Neural crest cell (in vitro differentiated cells): Measurements from ENCODE around the gene ANKRD45. TPM values are rescaled to one million over a fixed set of nuclear protein-coding genes. Genes with fewer than 3 reads are reported as not detected.
A peak's percentile ranks its signal among the peaks of the same experiment; 100 is the strongest.
"Not testable (repeated sequence)": the region's sequence is repeated elsewhere in the genome, so short reads cannot be mapped to it uniquely, and the experiment has no call there.

ENCODE experiments used
- DNase-seq: peaks from one replicate; pipeline ENCODE4 v3.0.0; 2021; ENCODE audit warnings: low read depth, mixed read lengths, low spot score
- H3K27ac Mint-ChIP-seq: one replicate; pipeline ENCODE4 v1.8.0; 2021; ENCODE audit warnings: mild to moderate bottlenecking, mixed read lengths; ENCODE audit not compliant: unreplicated experiment
- H3K27me3 Mint-ChIP-seq: 2 replicates; pipeline ENCODE4 v1.8.0; 2021; ENCODE audit warnings: low read depth, mild to moderate bottlenecking, mixed read lengths
- H3K36me3 Mint-ChIP-seq: 2 replicates; pipeline ENCODE4 v1.8.0; 2021; ENCODE audit warnings: low read depth, mild to moderate bottlenecking, mixed read lengths
- H3K4me1 Mint-ChIP-seq: 2 replicates; pipeline ENCODE4 v1.8.0; 2021; ENCODE audit warnings: mixed read lengths
- H3K4me3 Mint-ChIP-seq: one replicate; pipeline ENCODE4 v1.8.0; 2021; ENCODE audit warnings: mild to moderate bottlenecking, mixed read lengths
- H3K9me3 Mint-ChIP-seq: 2 replicates; pipeline ENCODE4 v1.8.0; 2021; ENCODE audit warnings: mixed read lengths
- total RNA-seq: library from RNA; stranded (reverse); gene quantifications from 2 replicates; pipeline ENCODE4 v1.2.1, GENCODE V29; 2021
- TF ChIP-seq, protein P1 (sequence below): fragments of 200-600 bp; sonication (generic); conservative IDR thresholded peaks from 2 replicates; pipeline ENCODE4 v1.5.0; 2021; ENCODE audit warnings: antibody characterized with exemption, mild to moderate bottlenecking

The ANKRD45 gene
- total RNA-seq, 1 donor from 2014 or later = 3.2 TPM

- no peak overlapping the region for H3K27ac Mint-ChIP-seq
- H3K9me3 Mint-ChIP-seq = no peaks in the 10 kb centered on the region
- H3K36me3 Mint-ChIP-seq = no peaks in the 10 kb centered on the region
- no peak for DNase-seq
- TF ChIP-seq, protein P1, sequence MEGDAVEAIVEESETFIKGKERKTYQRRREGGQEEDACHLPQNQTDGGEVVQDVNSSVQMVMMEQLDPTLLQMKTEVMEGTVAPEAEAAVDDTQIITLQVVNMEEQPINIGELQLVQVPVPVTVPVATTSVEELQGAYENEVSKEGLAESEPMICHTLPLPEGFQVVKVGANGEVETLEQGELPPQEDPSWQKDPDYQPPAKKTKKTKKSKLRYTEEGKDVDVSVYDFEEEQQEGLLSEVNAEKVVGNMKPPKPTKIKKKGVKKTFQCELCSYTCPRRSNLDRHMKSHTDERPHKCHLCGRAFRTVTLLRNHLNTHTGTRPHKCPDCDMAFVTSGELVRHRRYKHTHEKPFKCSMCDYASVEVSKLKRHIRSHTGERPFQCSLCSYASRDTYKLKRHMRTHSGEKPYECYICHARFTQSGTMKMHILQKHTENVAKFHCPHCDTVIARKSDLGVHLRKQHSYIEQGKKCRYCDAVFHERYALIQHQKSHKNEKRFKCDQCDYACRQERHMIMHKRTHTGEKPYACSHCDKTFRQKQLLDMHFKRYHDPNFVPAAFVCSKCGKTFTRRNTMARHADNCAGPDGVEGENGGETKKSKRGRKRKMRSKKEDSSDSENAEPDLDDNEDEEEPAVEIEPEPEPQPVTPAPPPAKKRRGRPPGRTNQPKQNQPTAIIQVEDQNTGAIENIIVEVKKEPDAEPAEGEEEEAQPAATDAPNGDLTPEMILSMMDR = no peak
- H3K4me1 Mint-ChIP-seq = no peaks in the 10 kb centered on the region
- H3K27me3 Mint-ChIP-seq = no peaks in the 10 kb centered on the region
- H3K4me3 Mint-ChIP-seq = no peak overlapping the region
Measured at GRCh38 chr1:173573596-173573995, 96.1 kb downstream of the ANKRD45 start.

- Mint-ChIP-seq H3K4me3 (no peak overlapping the region), H3K4me1 (no peaks in the 10 kb centered on the region), H3K27me3 (no peaks in the 10 kb centered on the region), H3K36me3 (peaks cover 3% of the 10 kb centered on the region), H3K27ac (no peak overlapping the region), H3K9me3 (peaks cover 3% of the 10 kb centered on the region)
- DNase-seq = no peak
- TF ChIP-seq, protein P1 = no peak
Measured at GRCh38 chr1:173572201-173572873, 97.3 kb downstream of the ANKRD45 start.

DNA sequence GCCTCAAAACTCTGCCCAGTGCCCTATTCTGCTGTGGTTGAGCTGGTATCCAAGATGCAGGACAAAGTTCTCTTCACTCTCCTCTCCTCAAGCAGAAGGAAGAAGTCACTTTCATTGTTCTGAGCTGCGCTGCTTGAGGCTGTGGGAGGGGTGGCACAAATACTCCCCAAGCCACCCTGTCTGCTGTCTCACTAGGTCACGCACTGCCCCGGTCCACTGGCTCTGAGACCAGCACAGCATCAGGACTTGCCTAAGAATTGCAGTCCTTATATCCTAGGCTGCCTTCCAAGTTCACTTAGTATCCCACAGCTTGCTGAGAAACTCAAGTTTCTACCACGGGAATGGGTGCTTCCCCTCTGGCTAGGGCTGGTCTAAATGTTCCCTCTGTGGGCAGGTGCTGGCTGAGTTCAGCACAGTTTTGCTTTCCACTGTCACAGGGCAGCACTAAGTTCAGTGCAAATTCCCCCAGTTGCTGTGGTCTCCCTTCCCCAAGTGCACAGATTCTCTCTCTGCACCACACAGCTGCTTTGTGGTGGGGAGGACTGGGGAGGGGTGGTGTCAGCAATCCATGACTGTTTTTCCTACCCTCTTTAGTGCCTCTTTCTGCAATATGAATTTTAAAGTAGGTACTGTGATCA lies 99.2 kb downstream of the ANKRD45 start:
- DNase-seq = no peak
- Mint-ChIP-seq H3K4me3 (no peak overlapping the region), H3K27me3 (no peaks in the 10 kb centered on the region), H3K27ac (no peak overlapping the region), H3K9me3 (peaks cover 16% of the 10 kb centered on the region), H3K36me3 (peaks cover 5% of the 10 kb centered on the region), H3K4me1 (no peaks in the 10 kb centered on the region)
- TF ChIP-seq, protein P1 = no peak

GRCh38 chr1:173568483-173568882 lies 101.2 kb downstream of the ANKRD45 start:
- Mint-ChIP-seq H3K27ac (no peak overlapping the region), H3K36me3 (peaks cover 5% of the 10 kb centered on the region), H3K9me3 (peaks cover 28% of the 10 kb centered on the region), H3K27me3 (no peaks in the 10 kb centered on the region), H3K4me3 (no peak overlapping the region), H3K4me1 (no peaks in the 10 kb centered on the region)
- TF ChIP-seq, protein P1 = no peak
- DNase-seq = no peak

- H3K27ac Mint-ChIP-seq, H3K4me1 Mint-ChIP-seq, H3K36me3 Mint-ChIP-seq, DNase-seq, H3K4me3 Mint-ChIP-seq, H3K27me3 Mint-ChIP-seq: not testable (repeated sequence)
- H3K9me3 Mint-ChIP-seq = peaks cover 31% of the 10 kb centered on the region
Measured at GRCh38 chr1:173563846-173564245, 105.8 kb downstream of the ANKRD45 start.

- peak; percentile 2 for DNase-seq
- H3K36me3 Mint-ChIP-seq = peaks cover 5% of the 10 kb centered on the region
- no peak overlapping the region for H3K4me3 Mint-ChIP-seq
- H3K9me3 Mint-ChIP-seq = peaks cover 31% of the 10 kb centered on the region
- TF ChIP-seq, protein P1 = peak; percentile 20
- no peak overlapping the region for H3K27ac Mint-ChIP-seq
- no peaks in the 10 kb centered on the region for H3K4me1 Mint-ChIP-seq
- no peaks in the 10 kb centered on the region for H3K27me3 Mint-ChIP-seq
Measured at GRCh38 chr1:173562813-173563212, 106.8 kb downstream of the ANKRD45 start.
